SK-N-SH treated with all-trans-retinoic acid at 6 μM for 48 hours (cell line): ENCODE measurements around the gene ADAM8.

Experiments
- ATAC-seq: fragments of 200-7000 bp; cut with Tn5 transposase; 3 replicates; pipeline ENCODE4 v1.9.1; 2020; ENCODE audit warnings: mild to moderate bottlenecking, moderate library complexity
- BACH2 ChIP-seq: fragments of 250-450 bp; sonication (Bioruptor Pico); IDR thresholded peaks from 2 replicates; pipeline ENCODE4 v1.9.0; 2021; ENCODE audit warnings: mild to moderate bottlenecking, borderline replicate concordance
- CSRNP3 ChIP-seq: fragments of 250-450 bp; sonication (Bioruptor Pico); IDR thresholded peaks from 2 replicates; pipeline ENCODE4 v1.5.1; 2021; ENCODE audit warnings: mild to moderate bottlenecking, moderate library complexity
- ESRRG ChIP-seq: fragments of 250-450 bp; sonication (Bioruptor Pico); IDR thresholded peaks from 2 replicates; pipeline ENCODE4 v1.6.1; 2021; ENCODE audit warnings: mild to moderate bottlenecking
- GLIS3 ChIP-seq: fragments of 250-450 bp; sonication (Bioruptor Pico); IDR thresholded peaks from 2 replicates; pipeline ENCODE4 v1.5.0; 2020; ENCODE audit warnings: mild to moderate bottlenecking, moderate library complexity
- OSR1 ChIP-seq: fragments of 250-450 bp; sonication (Bioruptor Pico); IDR thresholded peaks from 2 replicates; pipeline ENCODE4 v1.8.0; 2022; ENCODE audit warnings: moderate library complexity, mild to moderate bottlenecking, inconsistent platforms
- PPARA ChIP-seq: fragments of 250-450 bp; sonication (Bioruptor Pico); IDR thresholded peaks from 2 replicates; pipeline ENCODE4 v1.5.0; 2020; ENCODE audit warnings: mild to moderate bottlenecking, borderline replicate concordance
- SNAI2 ChIP-seq: fragments of 250-450 bp; sonication (Bioruptor Pico); IDR thresholded peaks from 2 replicates; pipeline ENCODE4 v1.5.0; 2020; ENCODE audit warnings: mild to moderate bottlenecking, moderate library complexity
- TOX ChIP-seq: fragments of 250-450 bp; sonication (Bioruptor Pico); IDR thresholded peaks from 2 replicates; pipeline ENCODE4 v1.8.0; 2021; ENCODE audit warnings: mild to moderate bottlenecking, moderate library complexity, borderline replicate concordance
- ZC3H10 ChIP-seq: fragments of 250-450 bp; sonication (Bioruptor Pico); IDR thresholded peaks from 2 replicates; pipeline ENCODE4 v1.5.1; 2021; ENCODE audit warnings: mild to moderate bottlenecking, moderate library complexity
- ZFP3 ChIP-seq: fragments of 250-450 bp; sonication (Bioruptor Pico); IDR thresholded peaks from 2 replicates; pipeline ENCODE4 v1.5.0; 2020; ENCODE audit warnings: mild to moderate bottlenecking, moderate library complexity
- ZFP30 ChIP-seq: fragments of 450-650 bp; formaldehyde crosslinking; IDR thresholded peaks from 2 replicates; pipeline ENCODE4 v1.5.0; 2022; ENCODE audit warnings: mild to moderate bottlenecking, moderate library complexity
- ZNF565 ChIP-seq: fragments of 450-650 bp; formaldehyde crosslinking; conservative IDR thresholded peaks from 2 replicates; pipeline ENCODE4 v1.5.0; 2020; ENCODE audit warnings: low read depth, mild to moderate bottlenecking, moderate library complexity
- ZNF70 ChIP-seq: fragments of 450-650 bp; formaldehyde crosslinking; IDR thresholded peaks from 2 replicates; pipeline ENCODE4 v1.5.0; 2020; ENCODE audit warnings: mild to moderate bottlenecking, moderate library complexity
- ZNF8 ChIP-seq: fragments of 450-650 bp; formaldehyde crosslinking; IDR thresholded peaks from 2 replicates; pipeline ENCODE4 v1.5.0; 2020; ENCODE audit warnings: mild to moderate bottlenecking, moderate library complexity
- TF ChIP-seq, protein P1 (sequence below): fragments of 250-450 bp; sonication (Bioruptor Pico); IDR thresholded peaks from 2 replicates; pipeline ENCODE4 v1.5.0; 2020; ENCODE audit warnings: mild to moderate bottlenecking, moderate library complexity
- TF ChIP-seq, protein P2 (sequence below): fragments of 250-450 bp; sonication (Bioruptor Pico); IDR thresholded peaks from 2 replicates; pipeline ENCODE4 v1.8.0; 2020; ENCODE audit warnings: mild to moderate bottlenecking, moderate library complexity, borderline replicate concordance
- TF ChIP-seq, protein P3 (sequence below): fragments of 250-450 bp; sonication (Bioruptor Pico); IDR thresholded peaks from 2 replicates; pipeline ENCODE4 v1.5.1; 2020; ENCODE audit warnings: low read depth, mild to moderate bottlenecking, moderate library complexity
- TF ChIP-seq, protein P4 (sequence below): fragments of 250-450 bp; sonication (Bioruptor Pico); IDR thresholded peaks from 2 replicates; pipeline ENCODE4 v1.8.0; 2021; ENCODE audit warnings: low read depth, mild to moderate bottlenecking, moderate library complexity, borderline replicate concordance

ADAM8 gene

GRCh38 chr10:133231946-133232574, 44.6 kb downstream of the ADAM8 start:
- no peak for ATAC-seq

GRCh38 chr10:133231244-133231945, 45.3 kb downstream of the ADAM8 start:
- TF ChIP-seq CSRNP3 (CRISPR knock-in tag) (no peak), ZNF565 (no peak)
- TF ChIP-seq, all 23 proteins: peak for 0
- ATAC-seq: no peak

More at GRCh38 chr10:133231946-133232574, 44.6 kb downstream of the ADAM8 start:
- TF ChIP-seq, protein P1, sequence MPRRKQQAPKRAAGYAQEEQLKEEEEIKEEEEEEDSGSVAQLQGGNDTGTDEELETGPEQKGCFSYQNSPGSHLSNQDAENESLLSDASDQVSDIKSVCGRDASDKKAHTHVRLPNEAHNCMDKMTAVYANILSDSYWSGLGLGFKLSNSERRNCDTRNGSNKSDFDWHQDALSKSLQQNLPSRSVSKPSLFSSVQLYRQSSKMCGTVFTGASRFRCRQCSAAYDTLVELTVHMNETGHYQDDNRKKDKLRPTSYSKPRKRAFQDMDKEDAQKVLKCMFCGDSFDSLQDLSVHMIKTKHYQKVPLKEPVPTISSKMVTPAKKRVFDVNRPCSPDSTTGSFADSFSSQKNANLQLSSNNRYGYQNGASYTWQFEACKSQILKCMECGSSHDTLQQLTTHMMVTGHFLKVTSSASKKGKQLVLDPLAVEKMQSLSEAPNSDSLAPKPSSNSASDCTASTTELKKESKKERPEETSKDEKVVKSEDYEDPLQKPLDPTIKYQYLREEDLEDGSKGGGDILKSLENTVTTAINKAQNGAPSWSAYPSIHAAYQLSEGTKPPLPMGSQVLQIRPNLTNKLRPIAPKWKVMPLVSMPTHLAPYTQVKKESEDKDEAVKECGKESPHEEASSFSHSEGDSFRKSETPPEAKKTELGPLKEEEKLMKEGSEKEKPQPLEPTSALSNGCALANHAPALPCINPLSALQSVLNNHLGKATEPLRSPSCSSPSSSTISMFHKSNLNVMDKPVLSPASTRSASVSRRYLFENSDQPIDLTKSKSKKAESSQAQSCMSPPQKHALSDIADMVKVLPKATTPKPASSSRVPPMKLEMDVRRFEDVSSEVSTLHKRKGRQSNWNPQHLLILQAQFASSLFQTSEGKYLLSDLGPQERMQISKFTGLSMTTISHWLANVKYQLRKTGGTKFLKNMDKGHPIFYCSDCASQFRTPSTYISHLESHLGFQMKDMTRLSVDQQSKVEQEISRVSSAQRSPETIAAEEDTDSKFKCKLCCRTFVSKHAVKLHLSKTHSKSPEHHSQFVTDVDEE (CRISPR knock-in tag): no peak
- TF ChIP-seq ZNF565 (no peak), OSR1 (CRISPR knock-in tag) (no peak), GLIS3 (no peak), ESRRG (no peak), ZFP30 (no peak), SNAI2 (no peak), ZC3H10 (CRISPR knock-in tag) (no peak), CSRNP3 (CRISPR knock-in tag) (no peak), ZFP3 (CRISPR knock-in tag) (no peak), ZNF8 (CRISPR knock-in tag) (no peak), TOX (no peak), PPARA (CRISPR knock-in tag) (no peak), ZNF70 (CRISPR knock-in tag) (no peak), BACH2 (CRISPR knock-in tag) (no peak)
- TF ChIP-seq, protein P2, sequence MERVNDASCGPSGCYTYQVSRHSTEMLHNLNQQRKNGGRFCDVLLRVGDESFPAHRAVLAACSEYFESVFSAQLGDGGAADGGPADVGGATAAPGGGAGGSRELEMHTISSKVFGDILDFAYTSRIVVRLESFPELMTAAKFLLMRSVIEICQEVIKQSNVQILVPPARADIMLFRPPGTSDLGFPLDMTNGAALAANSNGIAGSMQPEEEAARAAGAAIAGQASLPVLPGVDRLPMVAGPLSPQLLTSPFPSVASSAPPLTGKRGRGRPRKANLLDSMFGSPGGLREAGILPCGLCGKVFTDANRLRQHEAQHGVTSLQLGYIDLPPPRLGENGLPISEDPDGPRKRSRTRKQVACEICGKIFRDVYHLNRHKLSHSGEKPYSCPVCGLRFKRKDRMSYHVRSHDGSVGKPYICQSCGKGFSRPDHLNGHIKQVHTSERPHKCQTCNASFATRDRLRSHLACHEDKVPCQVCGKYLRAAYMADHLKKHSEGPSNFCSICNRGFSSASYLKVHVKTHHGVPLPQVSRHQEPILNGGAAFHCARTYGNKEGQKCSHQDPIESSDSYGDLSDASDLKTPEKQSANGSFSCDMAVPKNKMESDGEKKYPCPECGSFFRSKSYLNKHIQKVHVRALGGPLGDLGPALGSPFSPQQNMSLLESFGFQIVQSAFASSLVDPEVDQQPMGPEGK (CRISPR knock-in tag): no peak
- TF ChIP-seq, protein P3, sequence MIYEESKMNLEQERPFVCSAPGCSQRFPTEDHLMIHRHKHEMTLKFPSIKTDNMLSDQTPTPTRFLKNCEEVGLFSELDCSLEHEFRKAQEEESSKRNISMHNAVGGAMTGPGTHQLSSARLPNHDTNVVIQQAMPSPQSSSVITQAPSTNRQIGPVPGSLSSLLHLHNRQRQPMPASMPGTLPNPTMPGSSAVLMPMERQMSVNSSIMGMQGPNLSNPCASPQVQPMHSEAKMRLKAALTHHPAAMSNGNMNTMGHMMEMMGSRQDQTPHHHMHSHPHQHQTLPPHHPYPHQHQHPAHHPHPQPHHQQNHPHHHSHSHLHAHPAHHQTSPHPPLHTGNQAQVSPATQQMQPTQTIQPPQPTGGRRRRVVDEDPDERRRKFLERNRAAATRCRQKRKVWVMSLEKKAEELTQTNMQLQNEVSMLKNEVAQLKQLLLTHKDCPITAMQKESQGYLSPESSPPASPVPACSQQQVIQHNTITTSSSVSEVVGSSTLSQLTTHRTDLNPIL (CRISPR knock-in tag): no peak
- TF ChIP-seq, protein P4, sequence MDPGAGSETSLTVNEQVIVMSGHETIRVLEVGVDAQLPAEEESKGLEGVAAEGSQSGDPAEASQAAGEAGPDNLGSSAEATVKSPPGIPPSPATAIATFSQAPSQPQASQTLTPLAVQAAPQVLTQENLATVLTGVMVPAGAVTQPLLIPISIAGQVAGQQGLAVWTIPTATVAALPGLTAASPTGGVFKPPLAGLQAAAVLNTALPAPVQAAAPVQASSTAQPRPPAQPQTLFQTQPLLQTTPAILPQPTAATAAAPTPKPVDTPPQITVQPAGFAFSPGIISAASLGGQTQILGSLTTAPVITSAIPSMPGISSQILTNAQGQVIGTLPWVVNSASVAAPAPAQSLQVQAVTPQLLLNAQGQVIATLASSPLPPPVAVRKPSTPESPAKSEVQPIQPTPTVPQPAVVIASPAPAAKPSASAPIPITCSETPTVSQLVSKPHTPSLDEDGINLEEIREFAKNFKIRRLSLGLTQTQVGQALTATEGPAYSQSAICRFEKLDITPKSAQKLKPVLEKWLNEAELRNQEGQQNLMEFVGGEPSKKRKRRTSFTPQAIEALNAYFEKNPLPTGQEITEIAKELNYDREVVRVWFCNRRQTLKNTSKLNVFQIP: no peak
